HepG2 (cell line): ENCODE results near the gene RAB8A. TPM values are rescaled to one million over a fixed set of nuclear protein-coding genes. Genes with fewer than 3 reads are reported as not detected.

Experiments
- DMAP1 ChIP-seq: IDR thresholded peaks from 2 replicates; pipeline ENCODE4 v1.6.1; 2016
- ELF1 ChIP-seq: sonication (generic); formaldehyde crosslinking; IDR thresholded peaks from 2 replicates; pipeline ENCODE4 v1.4.0; 2020; ENCODE audit warnings: missing genetic modification reagents
- GPN1 ChIP-seq: sonication (generic); formaldehyde crosslinking; IDR thresholded peaks from 2 replicates; pipeline ENCODE4 v1.5.1; 2020; ENCODE audit warnings: missing genetic modification reagents, borderline replicate concordance
- HNRNPL ChIP-seq: fragments of 200-400 bp; formaldehyde crosslinking; IDR thresholded peaks from 2 replicates; pipeline ENCODE4 v1.6.1; 2017; ENCODE audit warnings: mild to moderate bottlenecking, low read depth, low read length
- HOXA3 ChIP-seq: sonication (generic); formaldehyde crosslinking; IDR thresholded peaks from 2 replicates; pipeline ENCODE4 v1.5.0; 2020; ENCODE audit warnings: missing genetic modification reagents
- HOXA5 ChIP-seq: sonication (generic); formaldehyde crosslinking; IDR thresholded peaks from 2 replicates; pipeline ENCODE4 v1.4.0; 2020; ENCODE audit warnings: missing genetic modification reagents
- MXD4 ChIP-seq: IDR thresholded peaks from 2 replicates; pipeline ENCODE4 v1.6.1; 2016; ENCODE audit warnings: mild to moderate bottlenecking, missing biosample characterization, missing genetic modification reagents
- PHF8 ChIP-seq: sonication (generic); formaldehyde crosslinking; IDR thresholded peaks from 2 replicates; pipeline ENCODE4 v1.5.0; 2020; ENCODE audit warnings: missing genetic modification reagents
- POLR2G ChIP-seq: fragments of 200-400 bp; formaldehyde crosslinking; IDR thresholded peaks from 2 replicates; pipeline ENCODE4 v1.6.1; 2018; ENCODE audit warnings: mild to moderate bottlenecking, low read depth, low read length, moderate library complexity
- YY1 ChIP-seq: IDR thresholded peaks from 2 replicates; pipeline ENCODE4 v1.6.1; 2011; ENCODE audit warnings: low read length, low read depth, moderate library complexity, mild to moderate bottlenecking; ENCODE audit not compliant: insufficient read depth, insufficient replicate concordance
- ZFY ChIP-seq: sonication (generic); formaldehyde crosslinking; IDR thresholded peaks from 2 replicates; pipeline ENCODE4 v1.4.0; 2020; ENCODE audit warnings: missing genetic modification reagents
- ZNF101 ChIP-seq: sonication (generic); formaldehyde crosslinking; IDR thresholded peaks from 2 replicates; pipeline ENCODE4 v1.4.0; 2020; ENCODE audit warnings: mild to moderate bottlenecking, low read depth, missing genetic modification reagents, borderline replicate concordance
- ZNF12 ChIP-seq: sonication (generic); formaldehyde crosslinking; IDR thresholded peaks from 2 replicates; pipeline ENCODE4 v1.5.0; 2020; ENCODE audit warnings: missing genetic modification reagents
- ZNF335 ChIP-seq: sonication (generic); formaldehyde crosslinking; IDR thresholded peaks from 2 replicates; pipeline ENCODE4 v1.4.0; 2020; ENCODE audit warnings: missing genetic modification reagents
- ZNF547 ChIP-seq: sonication (generic); formaldehyde crosslinking; IDR thresholded peaks from 2 replicates; pipeline ENCODE4 v1.5.1; 2020; ENCODE audit warnings: mild to moderate bottlenecking, missing genetic modification reagents
- ZNF652 ChIP-seq: IDR thresholded peaks from 2 replicates; pipeline ENCODE4 v1.6.1; 2016; ENCODE audit warnings: low read depth, borderline replicate concordance
- ZSCAN20 ChIP-seq: sonication (generic); formaldehyde crosslinking; IDR thresholded peaks from 2 replicates; pipeline ENCODE4 v1.4.0; 2020; ENCODE audit warnings: missing genetic modification reagents, mild to moderate bottlenecking, borderline replicate concordance
- polyA plus RNA-seq, 8 experiments: library from polyadenylated mRNA; depleted of rRNA in 3 of 8; stranded (reverse) in 7 of 8; unstranded in 1 of 8; fragments of >200 nt; fragmentation: Illumina TruSeq in 4 of 8; extraction: Trizol in 4 of 8; gene quantifications; 2 replicates each; pipeline versions ENCODE4 v1.2.1 to v1.2.3, GENCODE V29; 2011 to 2016; ENCODE audit warnings: low read depth in 4 of 8, missing spikeins in 1 of 8, mixed read lengths in 1 of 8; ENCODE audit not compliant: insufficient read depth in 1 of 8
- total RNA-seq, 5 experiments: library from RNA; depleted of rRNA; stranded (reverse); fragments of >200 nt; fragmentation: Illumina TruSeq; extraction: Trizol; gene quantifications; 2 replicates each; pipeline ENCODE4 v1.2.3, GENCODE V29; 2016; ENCODE audit warnings: low read depth in 1 of 5
- TF ChIP-seq, protein P1 (sequence below): sonication (generic); formaldehyde crosslinking; IDR thresholded peaks from 2 replicates; pipeline ENCODE4 v1.4.0; 2020; ENCODE audit warnings: low read depth, missing genetic modification reagents
- TF ChIP-seq, protein P2 (sequence below): sonication (generic); formaldehyde crosslinking; IDR thresholded peaks from 2 replicates; pipeline ENCODE4 v1.4.0; 2020; ENCODE audit warnings: missing genetic modification reagents, borderline replicate concordance
- TF ChIP-seq, protein P3 (sequence below): sonication (generic); formaldehyde crosslinking; IDR thresholded peaks from 2 replicates; pipeline ENCODE4 v1.4.0; 2020; ENCODE audit warnings: missing genetic modification reagents
- TF ChIP-seq, protein P4 (sequence below): sonication (generic); formaldehyde crosslinking; IDR thresholded peaks from 2 replicates; pipeline ENCODE4 v1.8.0; 2022; ENCODE audit warnings: missing genetic modification reagents, mild to moderate bottlenecking, inconsistent platforms, borderline replicate concordance

Gene RAB8A
- total and polyA plus RNA-seq, 2 of the 13 experiments (the other 11 are each of a cell fraction or from before 2014, with no cell fraction given), result 36.7 to 45.0 TPM

DNA sequence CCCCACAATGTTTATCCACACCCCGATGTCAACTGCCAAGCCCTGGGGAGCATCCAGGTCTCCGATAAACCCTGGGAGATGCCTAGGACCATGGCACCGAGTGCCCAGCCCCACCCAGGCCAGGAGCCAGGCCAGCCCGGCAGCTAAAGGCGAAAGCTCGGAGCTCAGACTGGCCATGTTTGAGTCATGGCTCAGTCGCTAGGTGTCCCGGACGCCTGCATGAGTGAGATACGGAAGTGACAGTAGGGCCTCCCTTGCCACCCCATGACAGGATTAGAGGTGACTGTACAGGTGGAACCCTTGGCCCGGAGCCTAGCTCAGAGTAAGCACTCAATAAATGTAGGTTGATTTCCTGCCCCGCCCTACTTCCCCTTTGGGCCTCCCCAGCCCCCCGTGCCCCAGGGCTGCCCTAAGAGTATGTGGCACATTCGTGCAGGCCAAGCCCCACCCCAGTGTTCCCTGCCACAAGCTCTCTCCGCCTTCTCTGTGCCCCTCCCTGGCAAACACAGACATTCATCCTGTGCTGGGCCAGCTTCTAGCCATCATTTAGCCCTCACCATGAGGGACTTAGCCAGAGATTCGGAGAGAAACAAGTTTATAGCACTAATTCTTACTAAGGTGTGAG lies 41.2 kb upstream of the RAB8A start (continued):
- TF ChIP-seq, protein P1, sequence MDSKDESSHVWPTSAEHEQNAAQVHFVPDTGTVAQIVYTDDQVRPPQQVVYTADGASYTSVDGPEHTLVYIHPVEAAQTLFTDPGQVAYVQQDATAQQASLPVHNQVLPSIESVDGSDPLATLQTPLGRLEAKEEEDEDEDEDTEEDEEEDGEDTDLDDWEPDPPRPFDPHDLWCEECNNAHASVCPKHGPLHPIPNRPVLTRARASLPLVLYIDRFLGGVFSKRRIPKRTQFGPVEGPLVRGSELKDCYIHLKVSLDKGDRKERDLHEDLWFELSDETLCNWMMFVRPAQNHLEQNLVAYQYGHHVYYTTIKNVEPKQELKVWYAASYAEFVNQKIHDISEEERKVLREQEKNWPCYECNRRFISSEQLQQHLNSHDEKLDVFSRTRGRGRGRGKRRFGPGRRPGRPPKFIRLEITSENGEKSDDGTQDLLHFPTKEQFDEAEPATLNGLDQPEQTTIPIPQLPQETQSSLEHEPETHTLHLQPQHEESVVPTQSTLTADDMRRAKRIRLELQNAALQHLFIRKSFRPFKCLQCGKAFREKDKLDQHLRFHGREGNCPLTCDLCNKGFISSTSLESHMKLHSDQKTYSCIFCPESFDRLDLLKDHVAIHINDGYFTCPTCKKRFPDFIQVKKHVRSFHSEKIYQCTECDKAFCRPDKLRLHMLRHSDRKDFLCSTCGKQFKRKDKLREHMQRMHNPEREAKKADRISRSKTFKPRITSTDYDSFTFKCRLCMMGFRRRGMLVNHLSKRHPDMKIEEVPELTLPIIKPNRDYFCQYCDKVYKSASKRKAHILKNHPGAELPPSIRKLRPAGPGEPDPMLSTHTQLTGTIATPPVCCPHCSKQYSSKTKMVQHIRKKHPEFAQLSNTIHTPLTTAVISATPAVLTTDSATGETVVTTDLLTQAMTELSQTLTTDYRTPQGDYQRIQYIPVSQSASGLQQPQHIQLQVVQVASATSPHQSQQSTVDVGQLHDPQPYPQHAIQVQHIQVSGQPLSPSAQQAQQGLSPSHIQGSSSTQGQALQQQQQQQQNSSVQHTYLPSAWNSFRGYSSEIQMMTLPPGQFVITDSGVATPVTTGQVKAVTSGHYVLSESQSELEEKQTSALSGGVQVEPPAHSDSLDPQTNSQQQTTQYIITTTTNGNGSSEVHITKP (CRISPR knock-in tag), result 0 out of 2 replicates have a peak, but pooled peaks have one; percentile 40
- TF ChIP-seq ZNF335 (no peak), YY1 (peak; percentile 42), HOXA5 (no peak), ZNF101 (no peak), POLR2G (peak; percentile 70), ZSCAN20 (no peak), DMAP1 (CRISPR knock-in tag) (peak; percentile 49; the same call in 1 of the 2 replicates), PHF8 (peak; percentile 50; the same call in 1 of the 2 replicates), ZFY (CRISPR knock-in tag) (peak; percentile 70; the same call in 1 of the 2 replicates), MXD4 (CRISPR knock-in tag) (no peak), ZNF652 (CRISPR knock-in tag) (no peak), HOXA3 (peak; percentile 47; the same call in 1 of the 2 replicates), ZNF12 (CRISPR knock-in tag) (0 out of 2 replicates have a peak, but pooled peaks have one; percentile 10), ZNF547 (CRISPR knock-in tag) (0 out of 2 replicates have a peak, but pooled peaks have one; percentile 35), HNRNPL (peak; percentile 75), GPN1 (CRISPR knock-in tag) (no peak), ELF1 (CRISPR knock-in tag) (peak; percentile 75)
- TF ChIP-seq, protein P2, sequence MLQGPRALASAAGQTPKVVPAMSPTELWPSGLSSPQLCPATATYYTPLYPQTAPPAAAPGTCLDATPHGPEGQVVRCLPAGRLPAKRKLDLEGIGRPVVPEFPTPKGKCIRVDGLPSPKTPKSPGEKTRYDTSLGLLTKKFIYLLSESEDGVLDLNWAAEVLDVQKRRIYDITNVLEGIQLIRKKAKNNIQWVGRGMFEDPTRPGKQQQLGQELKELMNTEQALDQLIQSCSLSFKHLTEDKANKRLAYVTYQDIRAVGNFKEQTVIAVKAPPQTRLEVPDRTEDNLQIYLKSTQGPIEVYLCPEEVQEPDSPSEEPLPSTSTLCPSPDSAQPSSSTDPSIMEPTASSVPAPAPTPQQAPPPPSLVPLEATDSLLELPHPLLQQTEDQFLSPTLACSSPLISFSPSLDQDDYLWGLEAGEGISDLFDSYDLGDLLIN (CRISPR knock-in tag), result no peak
- TF ChIP-seq, protein P3, sequence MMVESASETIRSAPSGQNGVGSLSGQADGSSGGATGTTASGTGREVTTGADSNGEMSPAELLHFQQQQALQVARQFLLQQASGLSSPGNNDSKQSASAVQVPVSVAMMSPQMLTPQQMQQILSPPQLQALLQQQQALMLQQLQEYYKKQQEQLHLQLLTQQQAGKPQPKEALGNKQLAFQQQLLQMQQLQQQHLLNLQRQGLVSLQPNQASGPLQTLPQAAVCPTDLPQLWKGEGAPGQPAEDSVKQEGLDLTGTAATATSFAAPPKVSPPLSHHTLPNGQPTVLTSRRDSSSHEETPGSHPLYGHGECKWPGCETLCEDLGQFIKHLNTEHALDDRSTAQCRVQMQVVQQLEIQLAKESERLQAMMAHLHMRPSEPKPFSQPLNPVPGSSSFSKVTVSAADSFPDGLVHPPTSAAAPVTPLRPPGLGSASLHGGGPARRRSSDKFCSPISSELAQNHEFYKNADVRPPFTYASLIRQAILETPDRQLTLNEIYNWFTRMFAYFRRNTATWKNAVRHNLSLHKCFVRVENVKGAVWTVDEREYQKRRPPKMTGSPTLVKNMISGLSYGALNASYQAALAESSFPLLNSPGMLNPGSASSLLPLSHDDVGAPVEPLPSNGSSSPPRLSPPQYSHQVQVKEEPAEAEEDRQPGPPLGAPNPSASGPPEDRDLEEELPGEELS, result 0 out of 2 replicates have a peak, but pooled peaks have one; percentile 31
- TF ChIP-seq, protein P4, sequence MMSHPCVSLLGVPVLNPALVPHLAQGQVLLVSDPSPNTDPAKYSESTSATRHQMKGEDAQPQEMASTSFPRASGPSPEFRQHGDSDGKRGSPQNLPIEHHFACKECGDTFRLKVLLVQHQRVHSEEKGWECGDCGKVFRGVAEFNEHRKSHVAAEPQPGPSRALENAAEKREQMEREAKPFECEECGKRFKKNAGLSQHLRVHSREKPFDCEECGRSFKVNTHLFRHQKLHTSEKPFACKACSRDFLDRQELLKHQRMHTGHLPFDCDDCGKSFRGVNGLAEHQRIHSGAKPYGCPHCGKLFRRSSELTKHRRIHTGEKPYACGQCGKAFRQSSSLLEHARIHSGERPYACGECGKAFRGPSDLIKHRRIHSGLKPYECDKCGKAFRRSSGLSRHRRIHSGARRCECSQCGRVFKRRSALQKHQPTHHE (CRISPR knock-in tag), result no peak
